ENCODE results near the gene ZC3H7B. TPM values are rescaled to one million over a fixed set of nuclear protein-coding genes. Genes with fewer than 3 reads are reported as not detected.
A peak's percentile ranks its signal among the peaks of the same experiment; 100 is the strongest.

Gene ZC3H7B
- polyA plus RNA-seq, 3 donors: 0.31 to 15.7 (median 0.49) TPM

- TF ChIP-seq CTCF (IDR thresholded peaks at IDR 0.05): no peak
- H3K9me3 Mint-ChIP-seq: peaks cover 0 to 3% (median 0%) of the 10 kb centered on the region in 7 donors
- H3K27me3 Mint-ChIP-seq (ENCODE audit: low read depth in 3 of 3): peaks cover 1 to 2% (median 1%) of the 10 kb centered on the region in 3 donors
- no peaks in the 10 kb centered on the region for H3K79me2 ChIP-seq (ENCODE audit: insufficient read depth, low read length)
- H3K36me3 Mint-ChIP-seq: peaks cover 33 to 49% of the 10 kb centered on the region in 2 donors
- H3K4me1 ChIP-seq (ENCODE audit: control insufficient read depth in 1 of 2, insufficient read depth in 2 of 2, low read length in 2 of 2): no peaks in the 10 kb centered on the region
- no peak overlapping the region for H3K9ac ChIP-seq (ENCODE audit: insufficient read depth, low read length, poor library complexity, severe bottlenecking)
- H3K4me3 ChIP-seq (replicated peaks in 1 of 3; ENCODE audit: low read depth in 2 of 3, low read length in 3 of 3): no peak overlapping the region
- intact Hi-C loops (cut with micrococcal nuclease): no loop called here
- H3K4me2 ChIP-seq (replicated peaks; ENCODE audit: extremely low read depth, low read length, poor library complexity, severe bottlenecking): no peak overlapping the region
- peaks cover 41 to 50% of the 10 kb centered on the region in 2 donors for H3K36me3 ChIP-seq (replicated peaks in 1 of 2; ENCODE audit: control insufficient read depth in 1 of 2, insufficient read depth in 2 of 2, low read length in 2 of 2)
- no peak overlapping the region for H2AFZ ChIP-seq (ENCODE audit: insufficient read depth, low read depth, low read length, poor library complexity, severe bottlenecking)
- H3K27me3 ChIP-seq (ENCODE audit: control insufficient read depth in 2 of 2, insufficient read depth in 2 of 2, low read length in 2 of 2): no peaks in the 10 kb centered on the region
- H3K9me3 ChIP-seq (replicated peaks in 1 of 2; ENCODE audit: control insufficient read depth in 1 of 2, insufficient read depth in 1 of 2, low read length in 2 of 2): no peaks in the 10 kb centered on the region
- WGBS (ENCODE audit: insufficient coverage): 87% methylated on average over 3 of the region's 17 CpGs
- H3K27ac Mint-ChIP-seq: peak overlapping the region in 1 of 7 donors; percentile 58
- no peaks in the 10 kb centered on the region for H3K4me1 Mint-ChIP-seq
- no peaks in the 10 kb centered on the region for H4K20me1 ChIP-seq (ENCODE audit: insufficient read depth, low read length)
- H3K4me3 Mint-ChIP-seq: no peak overlapping the region
- no peak overlapping the region for H3K27ac ChIP-seq (ENCODE audit: low read depth in 1 of 2, low read length in 2 of 2)
- no peak for DNase-seq
Observed at GRCh38 chr22:41358927-41359326, 57.6 kb downstream of the ZC3H7B start.

- no peaks in the 10 kb centered on the region for H3K27me3 ChIP-seq (ENCODE audit: control insufficient read depth in 2 of 2, insufficient read depth in 2 of 2, low read length in 2 of 2)
- Mint-ChIP-seq H3K27ac (peak overlapping the region in 1 of 7 donors; percentile 9), H3K9me3 (peaks cover 0 to 3% (median 0%) of the 10 kb centered on the region in 7 donors), H3K27me3 (ENCODE audit: low read depth in 3 of 3) (peaks cover 1 to 2% (median 1%) of the 10 kb centered on the region in 3 donors), H3K4me1 (no peaks in the 10 kb centered on the region), H3K36me3 (peaks cover 28 to 45% of the 10 kb centered on the region in 2 donors), H3K4me3 (no peak overlapping the region)
- 91% methylated on average over 1 of the region's 4 CpGs for WGBS (ENCODE audit: insufficient coverage)
- no peaks in the 10 kb centered on the region for H3K4me1 ChIP-seq (ENCODE audit: control insufficient read depth in 1 of 2, insufficient read depth in 2 of 2, low read length in 2 of 2)
- no peak overlapping the region for H3K27ac ChIP-seq (ENCODE audit: low read depth in 1 of 2, low read length in 2 of 2)
- H3K79me2 ChIP-seq (ENCODE audit: insufficient read depth, low read length): no peaks in the 10 kb centered on the region
- H3K4me2 ChIP-seq (replicated peaks; ENCODE audit: extremely low read depth, low read length, poor library complexity, severe bottlenecking): no peak overlapping the region
- intact Hi-C loops (cut with micrococcal nuclease): no loop called here
- H2AFZ ChIP-seq (ENCODE audit: insufficient read depth, low read depth, low read length, poor library complexity, severe bottlenecking): no peak overlapping the region
- no peak overlapping the region for H3K9ac ChIP-seq (ENCODE audit: insufficient read depth, low read length, poor library complexity, severe bottlenecking)
- DNase-seq: no peak
- H4K20me1 ChIP-seq (ENCODE audit: insufficient read depth, low read length): no peaks in the 10 kb centered on the region
- no peak for TF ChIP-seq CTCF (IDR thresholded peaks at IDR 0.05)
- H3K4me3 ChIP-seq (replicated peaks in 1 of 3; ENCODE audit: low read depth in 2 of 3, low read length in 3 of 3): no peak overlapping the region
- H3K36me3 ChIP-seq (replicated peaks in 1 of 2; ENCODE audit: control insufficient read depth in 1 of 2, insufficient read depth in 2 of 2, low read length in 2 of 2): peaks cover 38 to 45% of the 10 kb centered on the region in 2 donors
- H3K9me3 ChIP-seq (replicated peaks in 1 of 2; ENCODE audit: control insufficient read depth in 1 of 2, insufficient read depth in 1 of 2, low read length in 2 of 2): no peaks in the 10 kb centered on the region
Observed at GRCh38 chr22:41359376-41359775, 58.1 kb downstream of the ZC3H7B start.

Measured in CD14-positive monocyte (primary cell).